Adipose tissue (tissue), 3 donors: ENCODE results near the gene NEK11. TPM values are rescaled to one million over a fixed set of nuclear protein-coding genes. Genes with fewer than 3 reads are reported as not detected.

Experiments used
- H3K27ac ChIP-seq: one replicate; pipeline ENCODE4 v1.5.1; 2013; ENCODE audit warnings: low read depth, low read length
- WGBS, 3 donors: extraction: QIAGEN DNeasy Blood & Tissue Kit; methylation state at CpG; one replicate each; pipeline ENCODE4 v1.1.7; 2013; 5-methylcytosine and 5-hydroxymethylcytosine counted together
- polyA plus RNA-seq, 3 donors: library from polyadenylated mRNA; stranded (reverse); fragments of 200-250 nt; gene quantifications; one replicate each; pipeline ENCODE4 v1.2.3, GENCODE V29; 2013
- donor health status: healthy with polysubstance abuse.
- donor health status: Bipolar disorder and iron deficiency.
- donor health status: healthy.

NEK11 gene
- polyA plus RNA-seq, 3 donors = 1.8 to 3.3 (median 2.6) TPM

- no peak overlapping the region for H3K27ac ChIP-seq
- 91 to 96% (median 94%) methylated on average over 4 of the region's 4 CpGs for WGBS, 3 donors
These were observed 168.1 kb downstream of the NEK11 start for GRCh38 chr3:131194816-131195215.

DNA sequence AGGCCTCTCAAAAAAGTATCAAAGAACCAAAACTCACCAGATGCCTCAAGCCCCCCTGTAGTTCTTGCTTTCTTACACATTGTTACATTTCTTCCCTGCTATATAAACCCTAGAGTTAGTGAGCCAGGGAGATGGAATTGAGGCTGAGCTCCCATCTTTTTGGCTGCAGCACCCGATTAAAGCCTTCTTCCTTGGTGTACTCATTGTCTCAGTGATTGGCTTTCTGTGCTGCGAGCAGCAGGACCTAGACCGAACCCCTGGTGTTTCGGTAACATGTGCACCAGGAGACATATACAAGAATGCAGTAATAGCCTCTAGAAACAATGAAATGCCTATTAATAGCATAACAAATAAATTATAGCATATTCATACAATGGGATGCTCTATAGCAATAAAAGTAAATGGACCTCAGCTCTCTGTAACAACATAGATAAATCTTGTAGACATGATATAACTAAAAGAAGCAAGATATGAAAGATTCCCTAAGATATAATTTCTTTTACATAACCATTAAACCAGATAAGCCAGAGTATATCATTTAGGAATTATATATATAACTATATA, 174.0 kb downstream of the NEK11 start:
- 91 to 97% (median 94%) methylated on average over 4 of the region's 4 CpGs for WGBS, 3 donors

DNA sequence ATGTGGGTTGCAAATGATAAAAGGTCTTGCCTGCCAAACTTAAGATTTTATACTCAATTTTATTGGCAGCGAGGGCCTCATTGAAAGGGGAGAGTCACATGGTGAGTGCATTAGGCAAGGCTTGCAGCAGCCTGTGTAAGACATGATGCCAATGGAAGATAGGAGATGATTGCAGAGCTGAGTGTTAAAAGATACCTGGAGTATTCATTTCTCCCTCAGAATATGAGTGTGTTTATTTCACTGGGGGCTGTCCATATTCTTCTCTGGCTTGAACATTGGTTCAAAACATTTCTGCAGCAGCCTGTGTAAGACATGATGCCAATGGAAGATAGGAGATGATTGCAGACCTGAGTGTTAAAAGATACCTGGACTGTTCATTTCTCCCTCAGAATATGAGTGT, 189.7 kb downstream of the NEK11 start:
- H3K27ac ChIP-seq = no peak overlapping the region
- 77 to 94% (median 80%) methylated on average over 1 of the region's 1 CpG for WGBS, 3 donors

More for the DNA sequence above, 174.0 kb downstream of the NEK11 start:
- H3K27ac ChIP-seq = no peak overlapping the region

DNA sequence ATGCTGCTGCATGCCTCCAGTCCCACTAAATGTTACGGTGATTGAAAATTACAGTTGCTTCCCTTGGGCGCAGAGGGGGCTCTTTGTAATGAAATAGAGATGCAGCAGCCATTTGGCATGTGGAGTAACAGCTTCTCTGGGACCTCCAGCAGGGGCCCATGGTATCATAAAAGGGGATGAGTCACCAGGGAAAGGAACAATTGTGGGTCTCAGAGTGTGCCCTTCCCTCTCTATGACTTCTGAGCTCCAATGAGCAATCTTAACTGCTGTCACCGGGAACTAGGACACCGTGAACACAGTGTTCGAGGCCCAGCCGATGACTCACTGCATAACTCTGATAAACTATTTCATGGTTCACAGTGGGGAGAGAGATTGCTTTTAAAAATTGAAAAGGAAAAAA, 190.1 kb downstream of the NEK11 start:
- H3K27ac ChIP-seq = no peak overlapping the region
- WGBS, 3 donors = 54 to 65% (median 64%) methylated on average over 6 of the region's 6 CpGs

DNA sequence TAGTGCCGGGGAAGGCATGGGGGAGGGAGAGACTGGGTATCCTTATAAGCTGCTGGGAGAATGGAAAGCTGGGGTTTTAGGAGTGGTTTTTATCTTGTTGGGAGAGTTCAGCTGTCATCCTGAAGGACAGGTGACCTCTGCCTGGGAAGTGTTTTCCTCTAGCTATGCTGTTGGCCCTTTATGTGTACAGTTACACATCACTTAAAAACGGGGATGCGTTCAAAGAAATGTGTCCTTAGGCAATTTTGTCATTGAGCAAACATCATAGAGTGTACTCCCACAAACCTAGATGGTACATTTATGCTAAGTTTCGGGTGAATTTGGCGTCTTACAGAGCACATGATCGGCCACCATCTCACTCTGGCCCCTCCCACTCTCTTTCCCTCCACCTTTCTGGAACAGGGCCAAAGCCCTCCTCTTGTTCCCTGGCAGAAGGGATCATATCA, 190.6 kb downstream of the NEK11 start:
- WGBS, 3 donors = 75 to 82% (median 78%) methylated on average over 6 of the region's 6 CpGs
- H3K27ac ChIP-seq = no peak overlapping the region

GRCh38 chr3:131218196-131218595, 191.5 kb downstream of the NEK11 start:
- WGBS, 3 donors = 95 to 97% (median 96%) methylated on average over 1 of the region's 1 CpG
- no peak overlapping the region for H3K27ac ChIP-seq

- no peak overlapping the region for H3K27ac ChIP-seq
- 54 to 71% (median 68%) methylated on average over 4 of the region's 4 CpGs for WGBS, 3 donors
These were observed 195.1 kb downstream of the NEK11 start for GRCh38 chr3:131221731-131222130.

- WGBS, 3 donors = 62 to 80% (median 71%) methylated on average over 3 of the region's 3 CpGs
- no peak overlapping the region for H3K27ac ChIP-seq
These were observed 195.9 kb downstream of the NEK11 start for GRCh38 chr3:131222599-131222998.

DNA sequence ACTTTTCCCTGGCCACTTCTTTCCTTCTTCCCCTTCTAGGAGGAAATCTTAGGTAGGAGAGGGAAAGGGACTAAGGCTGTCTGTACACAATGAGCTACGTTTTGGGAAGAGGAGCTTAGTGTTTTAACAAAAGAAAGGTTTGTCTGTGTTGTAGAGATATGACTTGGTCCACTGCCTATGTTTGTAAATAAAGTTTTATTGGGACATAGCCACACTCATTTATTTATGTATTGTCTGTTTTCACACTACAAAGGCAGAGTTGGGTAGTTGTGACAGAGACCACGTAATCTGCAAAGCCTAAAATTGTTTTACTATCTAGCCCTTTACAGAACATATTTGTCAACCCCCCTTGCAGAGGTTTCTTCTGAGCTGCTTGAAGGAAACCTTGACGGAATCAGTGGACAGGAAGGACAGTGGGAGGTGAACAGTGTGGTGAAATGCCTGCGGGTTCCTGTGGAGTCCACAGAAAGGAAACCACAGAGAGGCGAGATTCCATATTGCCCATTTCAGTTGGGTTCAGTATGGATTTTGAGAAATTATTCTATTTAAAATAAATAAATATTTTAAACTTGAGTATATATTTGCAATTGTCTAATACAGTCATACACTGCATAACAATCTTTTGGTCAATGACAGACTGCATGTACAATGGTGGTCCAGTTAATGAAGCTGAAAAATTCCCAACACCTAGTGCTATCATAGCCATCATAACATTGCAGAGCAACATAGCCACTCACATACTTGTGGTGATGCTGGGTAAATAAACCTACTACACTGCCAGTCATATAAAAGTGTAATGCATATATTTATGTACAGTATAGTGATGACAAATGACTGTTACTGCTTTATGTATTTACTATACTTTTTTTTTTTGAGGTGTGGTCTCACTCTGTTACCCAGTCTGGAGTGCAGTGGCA, 197.0 kb downstream of the NEK11 start:
- 55 to 75% (median 63%) methylated on average over 5 of the region's 5 CpGs for WGBS, 3 donors
- H3K27ac ChIP-seq = no peak overlapping the region

DNA sequence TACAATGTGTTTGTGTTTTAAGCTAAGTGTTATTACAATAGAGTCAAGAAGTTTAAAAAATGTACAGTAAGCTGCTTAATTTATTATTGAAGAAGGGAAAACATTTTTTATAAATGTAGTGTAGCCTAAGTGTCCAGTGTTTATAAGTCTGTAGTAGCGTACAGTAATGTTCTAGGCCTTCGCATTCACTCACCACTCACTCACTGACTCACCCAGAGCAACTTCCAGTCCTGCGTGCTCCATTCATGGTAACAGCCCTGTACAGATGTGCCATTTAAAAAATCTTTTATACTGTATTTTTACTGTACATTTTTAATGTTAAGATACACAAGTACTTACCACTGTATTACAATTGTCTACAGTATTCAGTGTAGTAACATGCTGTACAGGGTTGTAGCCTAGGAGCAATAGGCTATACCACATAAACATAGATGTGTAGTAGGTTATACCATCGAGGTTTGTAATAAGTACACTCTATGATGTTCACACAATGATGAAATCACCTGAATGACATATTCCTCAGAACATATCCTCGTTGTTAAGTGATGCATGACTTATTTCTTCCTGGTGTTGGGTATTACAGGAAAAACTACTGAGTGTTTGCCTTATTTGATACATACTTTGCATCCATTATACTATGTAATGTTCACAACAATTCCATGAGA, 198.3 kb downstream of the NEK11 start:
- H3K27ac ChIP-seq = no peak overlapping the region
- WGBS, 3 donors = 85 to 88% (median 85%) methylated on average over 5 of the region's 5 CpGs

GRCh38 chr3:131228522-131228921, 201.8 kb downstream of the NEK11 start:
- H3K27ac ChIP-seq = no peak overlapping the region
- 81 to 88% (median 84%) methylated on average over 3 of the region's 3 CpGs for WGBS, 3 donors

GRCh38 chr3:131231710-131232389, 205.2 kb downstream of the NEK11 start:
- WGBS, 3 donors = 64 to 90% (median 77%) methylated on average over 3 of the region's 3 CpGs
- no peak overlapping the region for H3K27ac ChIP-seq

GRCh38 chr3:131232711-131233267, 206.1 kb downstream of the NEK11 start:
- WGBS, 3 donors = 84 to 91% (median 89%) methylated on average over 3 of the region's 3 CpGs
- H3K27ac ChIP-seq = no peak overlapping the region

DNA sequence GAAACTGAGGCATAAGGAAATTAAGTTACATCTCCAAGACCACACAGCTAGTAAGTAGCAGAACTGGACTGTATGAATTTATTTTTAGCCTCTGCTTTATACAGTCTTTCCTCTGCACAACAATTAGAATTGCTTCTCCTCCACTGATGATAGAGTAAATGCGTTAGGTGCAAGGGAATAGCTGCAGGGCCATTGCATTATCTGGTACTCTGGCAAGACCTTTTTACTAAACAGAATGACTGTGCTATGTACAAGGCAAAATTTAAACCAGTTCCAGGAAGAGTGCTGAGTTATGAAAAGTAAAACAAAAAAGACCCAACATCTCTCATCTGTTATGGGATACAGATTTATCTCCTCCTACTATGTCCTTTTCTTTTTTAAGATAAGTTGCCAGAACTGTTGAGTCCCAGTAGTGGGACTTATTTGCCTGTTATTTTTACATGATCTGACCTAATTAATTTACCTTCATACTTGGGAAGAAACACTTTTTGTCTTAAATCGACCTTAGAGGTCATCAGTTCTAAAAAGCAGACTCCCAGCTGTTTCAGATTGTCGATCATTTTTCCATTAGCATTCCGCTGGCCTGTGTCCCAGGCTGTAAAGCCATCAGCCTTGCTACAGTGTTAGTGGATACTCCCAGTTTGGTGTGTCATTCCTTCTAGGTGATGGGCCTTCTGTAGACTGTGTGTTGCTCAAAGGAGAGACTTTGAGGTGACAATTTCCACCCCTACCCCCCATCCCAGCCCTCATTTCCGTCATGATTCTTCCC, 207.4 kb downstream of the NEK11 start:
- no peak overlapping the region for H3K27ac ChIP-seq
- 70 to 75% (median 74%) methylated on average over 5 of the region's 5 CpGs for WGBS, 3 donors

GRCh38 chr3:131236421-131236820, 209.7 kb downstream of the NEK11 start:
- whole genome bisulfite sequencing, 3 donors = 76 to 89% (median 83%) methylated on average over 6 of the region's 6 CpGs
- H3K27ac ChIP-seq = no peak overlapping the region

DNA sequence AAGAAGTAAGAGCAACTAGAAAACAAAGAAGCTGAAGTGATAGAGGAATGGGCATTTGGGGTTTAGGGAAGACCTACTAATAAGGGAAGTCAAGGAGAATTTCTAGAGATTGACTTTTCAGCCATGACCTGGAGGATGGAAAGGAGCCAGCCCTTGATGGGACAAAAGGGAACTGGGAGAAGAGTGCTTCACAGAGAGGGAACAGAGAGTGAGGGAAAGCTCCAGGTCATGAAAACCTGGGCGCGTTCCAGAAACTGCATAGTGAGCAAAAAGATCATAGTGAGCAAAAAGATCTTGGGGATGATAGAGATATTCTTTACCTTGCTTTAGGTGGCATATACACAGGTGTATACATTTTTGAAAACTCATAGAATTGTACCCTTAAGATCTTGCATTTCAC, 211.8 kb downstream of the NEK11 start:
- WGBS, 3 donors = 82 to 92% (median 89%) methylated on average over 2 of the region's 2 CpGs
- no peak overlapping the region for H3K27ac ChIP-seq

GRCh38 chr3:131239267-131239666, 212.6 kb downstream of the NEK11 start:
- no peak overlapping the region for H3K27ac ChIP-seq
- WGBS, 3 donors = 81 to 89% (median 86%) methylated on average over 3 of the region's 3 CpGs

- H3K27ac ChIP-seq = no peak overlapping the region
- WGBS, 3 donors = 75 to 91% (median 75%) methylated on average over 3 of the region's 3 CpGs
These were observed 215.5 kb downstream of the NEK11 start for GRCh38 chr3:131242201-131242600.
